HEK293T (cell line): ENCODE measurements around the gene TEX264.

Experiments used
- CTCF ChIA-PET: fragments of 350-600 bp; formaldehyde crosslinking; extraction: SDS; loops from one replicate; lab custom pipeline; 2021; ENCODE audit warnings: antibody characterized with exemption, inconsistent platforms; lab: Yijun Ruan, JAX
- POLR2A ChIA-PET: fragments of 350-600 bp; formaldehyde crosslinking; extraction: SDS; loops from one replicate; lab custom pipeline; 2020; ENCODE audit warnings: antibody characterized with exemption, inconsistent platforms; lab: Yijun Ruan, JAX
- DNase-seq: peaks from one replicate; pipeline ENCODE4 v3.0.0; 2012; ENCODE audit warnings: mixed read lengths; ENCODE audit errors: extremely low spot score
- ARNT ChIP-seq: fragments of 450-650 bp; IDR thresholded peaks from 2 replicates; pipeline ENCODE4 v1.6.1; 2017; ENCODE audit warnings: mild to moderate bottlenecking
- BHLHE40 ChIP-seq: fragments of 450-650 bp; IDR thresholded peaks from 2 replicates; pipeline ENCODE4 v1.6.1; 2016; ENCODE audit warnings: mild to moderate bottlenecking, moderate library complexity, borderline replicate concordance
- CTBP1 ChIP-seq: fragments of 450-650 bp; IDR thresholded peaks from 2 replicates; pipeline ENCODE4 v1.6.1; 2016; ENCODE audit warnings: borderline replicate concordance
- ELF4 ChIP-seq: fragments of 450-650 bp; IDR thresholded peaks from 2 replicates; pipeline ENCODE4 v1.6.1; 2017; ENCODE audit warnings: antibody characterized with exemption
- FOXA1 ChIP-seq: fragments of 450-650 bp; IDR thresholded peaks from 2 replicates; pipeline ENCODE4 v1.6.1; 2016; ENCODE audit warnings: mild to moderate bottlenecking
- FOXK2 ChIP-seq: fragments of 450-650 bp; IDR thresholded peaks from 2 replicates; pipeline ENCODE4 v1.6.1; 2016; ENCODE audit warnings: mild to moderate bottlenecking
- FOXM1 ChIP-seq: fragments of 450-650 bp; IDR thresholded peaks from 2 replicates; pipeline ENCODE4 v1.6.1; 2017; ENCODE audit warnings: mild to moderate bottlenecking, borderline replicate concordance
- HDGF ChIP-seq: fragments of 450-650 bp; IDR thresholded peaks from 2 replicates; pipeline ENCODE4 v1.6.1; 2017; ENCODE audit warnings: antibody characterized with exemption, borderline replicate concordance
- L3MBTL2 ChIP-seq: fragments of 450-650 bp; conservative IDR thresholded peaks from 2 replicates; pipeline ENCODE4 v1.6.1; 2016; ENCODE audit warnings: mild to moderate bottlenecking
- LEF1 ChIP-seq: fragments of 450-650 bp; IDR thresholded peaks from 2 replicates; pipeline ENCODE4 v1.6.1; 2017; ENCODE audit warnings: mild to moderate bottlenecking, borderline replicate concordance
- NFRKB ChIP-seq: fragments of 450-650 bp; IDR thresholded peaks from 2 replicates; pipeline ENCODE4 v1.6.1; 2016; ENCODE audit warnings: mild to moderate bottlenecking, moderate library complexity
- SP1 ChIP-seq: fragments of 450-650 bp; IDR thresholded peaks from 2 replicates; pipeline ENCODE4 v1.6.1; 2017
- SUZ12 ChIP-seq: fragments of 450-650 bp; IDR thresholded peaks from 2 replicates; pipeline ENCODE4 v1.6.1; 2016; ENCODE audit warnings: mild to moderate bottlenecking
- TARDBP ChIP-seq: fragments of 450-650 bp; IDR thresholded peaks from 2 replicates; pipeline ENCODE4 v1.6.1; 2016
- ZNF384 ChIP-seq: fragments of 450-650 bp; IDR thresholded peaks from 2 replicates; pipeline ENCODE4 v1.6.1; 2016
- TF ChIP-seq, protein P1 (sequence below): fragments of 450-650 bp; IDR thresholded peaks from 2 replicates; pipeline ENCODE4 v1.6.1; 2016

TEX264 gene

DNA sequence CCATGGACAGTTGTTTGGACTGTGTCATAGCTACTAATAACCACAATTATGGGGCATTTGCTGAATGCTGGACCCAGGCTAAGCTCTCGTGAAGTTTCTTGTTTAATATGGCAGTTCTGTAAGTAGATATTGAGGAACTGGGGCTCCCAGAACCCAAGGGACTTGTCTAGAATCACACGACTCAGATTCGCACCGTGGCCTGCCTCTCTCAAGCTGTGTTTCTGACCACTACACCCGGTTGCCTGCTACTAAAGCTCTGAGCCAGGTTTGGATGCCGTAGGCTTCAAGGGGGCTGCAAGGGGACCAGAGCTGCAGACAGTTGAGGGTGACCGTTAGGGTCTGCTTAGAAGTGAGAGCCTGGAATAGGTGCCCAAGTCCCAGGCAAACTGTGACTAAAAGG lies 11.5 kb downstream of the TEX264 start:
- DNase-seq: no peak
- POLR2A ChIA-PET: interaction anchor here (2.4 to 3.6 kb wide), 2 partner anchors 11 to 182 kb away, joined by 16 to 29 read pairs; partner anchors contain the start of genes DCAF1 and TEX264
- TF ChIP-seq FOXK2: no peak
- no peak for TF ChIP-seq BHLHE40
- no peak for TF ChIP-seq ZNF384
- TF ChIP-seq, protein P1, sequence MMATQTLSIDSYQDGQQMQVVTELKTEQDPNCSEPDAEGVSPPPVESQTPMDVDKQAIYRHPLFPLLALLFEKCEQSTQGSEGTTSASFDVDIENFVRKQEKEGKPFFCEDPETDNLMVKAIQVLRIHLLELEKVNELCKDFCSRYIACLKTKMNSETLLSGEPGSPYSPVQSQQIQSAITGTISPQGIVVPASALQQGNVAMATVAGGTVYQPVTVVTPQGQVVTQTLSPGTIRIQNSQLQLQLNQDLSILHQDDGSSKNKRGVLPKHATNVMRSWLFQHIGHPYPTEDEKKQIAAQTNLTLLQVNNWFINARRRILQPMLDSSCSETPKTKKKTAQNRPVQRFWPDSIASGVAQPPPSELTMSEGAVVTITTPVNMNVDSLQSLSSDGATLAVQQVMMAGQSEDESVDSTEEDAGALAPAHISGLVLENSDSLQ: no peak
- TF ChIP-seq ELF4: no peak
- TF ChIP-seq HDGF: no peak
- no peak for TF ChIP-seq SP1
- CTCF ChIA-PET: interaction anchor here (0.6 to 2.1 kb wide), 11 partner anchors 9 to 1070 kb away, joined by 3 to 19 read pairs (median 6); partner anchors contain the start of genes DCAF1 and TEX264

DNA sequence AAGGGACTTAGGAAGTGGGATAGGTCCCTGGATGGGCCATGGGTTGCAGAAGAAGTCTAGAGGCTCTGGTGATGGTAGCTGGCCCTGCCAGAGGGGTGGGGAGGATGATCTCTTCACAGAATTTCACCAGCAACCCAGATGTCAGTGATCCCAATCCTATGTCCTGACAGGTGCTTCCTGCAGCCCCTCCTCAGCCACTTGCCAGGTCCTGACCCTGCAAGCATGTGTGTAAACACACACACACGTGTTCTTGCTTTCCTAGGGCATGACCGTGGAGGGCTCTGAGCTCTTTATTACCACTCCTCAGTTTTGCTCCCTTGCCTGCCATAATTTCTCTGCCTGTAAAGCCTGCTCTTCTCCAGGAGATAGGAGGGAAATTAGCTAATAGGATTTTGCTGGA lies 12.5 kb downstream of the TEX264 start:
- CTCF ChIA-PET: no interaction called here
- POLR2A ChIA-PET: no interaction called here
- TF ChIP-seq FOXA1: no peak
- no peak for TF ChIP-seq FOXM1
- no peak for TF ChIP-seq ELF4
- no peak for TF ChIP-seq NFRKB
- TF ChIP-seq HDGF: no peak
- DNase-seq: no peak

DNA sequence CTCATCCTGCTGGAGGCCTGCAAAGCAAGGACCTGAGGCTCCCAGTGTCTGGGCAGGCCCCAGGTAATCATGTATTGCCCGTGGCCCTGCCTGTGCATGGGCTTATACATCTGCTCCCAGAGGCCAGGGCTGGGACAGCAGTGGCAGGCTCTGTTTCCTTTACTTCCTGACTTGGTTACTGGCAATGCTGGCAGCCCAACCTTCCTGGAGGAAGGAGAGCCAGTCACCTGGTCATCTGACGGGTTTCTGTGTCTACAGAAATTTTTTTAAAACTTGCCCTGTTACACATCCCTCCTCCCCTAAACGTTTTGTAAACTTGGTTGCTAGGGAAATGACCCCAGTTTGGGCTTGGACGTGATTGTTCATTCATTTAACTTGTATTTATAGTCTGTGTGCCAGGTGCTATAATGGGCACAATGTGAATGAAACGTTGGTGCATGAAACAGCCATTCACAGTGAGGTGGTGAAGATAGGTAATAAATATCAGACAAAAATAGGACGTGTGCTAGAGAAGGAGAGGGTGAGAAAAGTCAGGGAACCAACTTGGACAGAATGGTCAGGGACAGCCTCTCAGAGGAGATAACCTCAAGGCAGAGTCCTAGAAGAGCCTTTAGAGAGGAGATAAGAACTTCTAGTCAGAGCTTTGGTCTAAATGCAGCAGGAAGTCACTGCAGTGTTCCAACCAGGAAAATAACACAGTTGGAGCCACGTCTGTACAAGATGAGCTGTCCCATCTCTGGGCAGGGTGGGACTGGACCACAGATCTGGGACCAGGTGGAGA lies 14.1 kb downstream of the TEX264 start:
- POLR2A ChIA-PET: no interaction called here
- no peak for TF ChIP-seq FOXK2
- TF ChIP-seq, protein P1: no peak
- TF ChIP-seq FOXM1: no peak
- no peak for TF ChIP-seq SUZ12
- no peak for TF ChIP-seq ELF4
- no peak for TF ChIP-seq TARDBP
- no peak for TF ChIP-seq ZNF384
- no peak for TF ChIP-seq LEF1
- TF ChIP-seq SP1: no peak
- TF ChIP-seq FOXA1: no peak
- TF ChIP-seq CTBP1: no peak
- no peak for TF ChIP-seq BHLHE40
- no peak for TF ChIP-seq ARNT
- TF ChIP-seq NFRKB: no peak
- TF ChIP-seq HDGF: no peak
- no peak for TF ChIP-seq L3MBTL2
- CTCF ChIA-PET: no interaction called here

DNA sequence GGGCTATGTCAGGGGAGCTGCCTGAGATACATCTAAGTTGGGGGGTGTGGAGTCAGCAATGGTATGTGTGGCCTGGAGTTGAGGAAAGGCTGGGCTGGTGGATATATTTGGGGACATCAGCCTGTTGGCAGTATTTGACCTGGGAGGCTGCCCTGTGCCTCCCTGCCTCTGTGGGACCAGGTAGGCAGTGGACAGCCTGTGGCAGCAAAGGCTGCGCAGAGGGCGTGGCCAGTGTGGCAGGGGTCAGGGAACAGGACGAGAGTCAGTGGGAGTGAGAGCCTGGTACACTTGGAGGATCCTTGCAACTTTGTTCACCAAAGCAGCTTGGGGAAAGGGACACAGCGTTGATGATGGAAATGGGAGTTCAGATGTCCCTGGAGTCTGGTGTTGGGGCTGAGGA lies 15.0 kb downstream of the TEX264 start:
- ChIA-PET CTCF (no interaction called here), POLR2A (no interaction called here)
- no peak for TF ChIP-seq LEF1
- no peak for TF ChIP-seq NFRKB
- TF ChIP-seq SP1: no peak
- no peak for TF ChIP-seq ARNT
- TF ChIP-seq, protein P1: no peak
- no peak for DNase-seq

More for the DNA sequence above, 14.1 kb downstream of the TEX264 start:
- DNase-seq: no peak

DNA sequence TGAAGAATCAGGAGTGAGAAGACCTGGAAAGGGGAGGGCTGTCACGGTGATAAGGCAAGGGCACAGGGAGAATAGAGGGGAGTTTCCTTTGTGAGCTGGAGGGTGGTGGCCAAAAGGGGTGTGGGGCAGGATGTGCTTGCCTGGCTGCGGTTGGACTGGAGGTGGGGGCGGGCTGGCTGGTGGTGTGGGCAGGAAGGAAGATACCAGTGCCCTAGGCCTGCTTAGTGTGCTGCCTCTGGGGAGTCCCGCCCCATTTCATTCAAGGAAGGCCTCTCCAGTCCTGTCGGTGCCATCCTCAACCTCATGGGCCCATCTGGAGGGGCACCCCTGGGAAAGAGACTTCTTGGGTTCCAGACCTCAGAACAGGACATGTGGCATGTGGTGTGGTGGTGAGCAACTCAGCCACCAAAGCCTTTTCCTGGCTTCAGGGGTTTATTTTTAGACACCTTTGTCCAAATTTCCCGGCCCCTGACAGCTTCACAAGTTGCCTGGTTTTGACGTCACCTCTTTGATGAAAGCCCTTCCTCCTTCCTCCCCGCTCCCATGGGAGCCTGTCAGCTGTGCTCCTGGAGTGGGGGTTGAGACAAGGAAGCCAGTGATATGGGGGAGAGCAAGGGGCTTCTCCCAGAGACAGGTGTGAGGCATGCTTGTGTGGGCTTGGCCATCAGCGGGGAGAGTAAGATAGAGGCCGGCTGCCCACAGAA lies 15.6 kb downstream of the TEX264 start:
- TF ChIP-seq SP1 (no peak), FOXM1 (no peak), BHLHE40 (no peak), SUZ12 (no peak), FOXA1 (no peak), NFRKB (no peak), ELF4 (no peak), TARDBP (no peak)
- ChIA-PET POLR2A (no interaction called here), CTCF (no interaction called here)
- DNase-seq: no peak

DNA sequence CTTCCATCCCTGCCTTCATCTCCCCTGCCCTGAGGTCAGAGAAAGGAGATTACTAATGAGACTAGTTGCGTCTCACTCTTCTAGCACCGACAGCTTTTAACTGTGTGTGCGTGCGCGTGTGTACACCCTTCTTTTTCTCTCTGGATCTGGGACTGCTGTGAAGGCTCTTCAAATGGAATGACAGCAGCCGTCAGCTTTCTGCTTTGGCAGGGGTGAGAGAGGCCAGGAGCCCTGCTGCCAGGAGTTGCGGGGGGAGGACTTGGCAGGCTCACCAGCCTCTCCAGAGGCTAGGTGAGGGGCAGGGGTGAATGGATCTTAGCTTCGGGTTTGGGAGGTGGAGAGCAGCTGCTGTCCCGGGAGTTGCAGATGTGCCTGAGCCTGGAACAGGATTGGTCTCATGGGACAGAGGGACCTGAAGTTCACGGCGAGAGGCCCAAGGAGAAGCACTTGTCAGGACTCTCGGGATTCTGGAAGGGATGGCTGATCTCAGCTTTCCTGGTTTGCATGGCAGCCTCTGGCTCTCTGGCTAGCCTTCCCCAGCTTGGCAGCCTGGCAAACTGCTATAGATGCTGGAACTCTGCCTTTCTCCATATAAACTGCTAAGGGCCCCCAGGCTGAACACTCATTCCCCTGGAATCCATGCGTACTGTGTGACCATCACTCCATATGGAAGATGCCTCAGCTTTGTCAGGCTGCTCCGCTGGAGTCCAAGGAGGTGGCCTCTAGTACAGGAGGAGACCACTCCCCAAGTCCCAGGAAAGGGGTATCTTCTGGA lies 16.6 kb downstream of the TEX264 start:
- ChIA-PET POLR2A (no interaction called here), CTCF (no interaction called here)
- TF ChIP-seq ARNT: no peak
- TF ChIP-seq HDGF: no peak
- TF ChIP-seq FOXA1: no peak
- no peak for TF ChIP-seq ELF4
- no peak for TF ChIP-seq FOXK2
- TF ChIP-seq TARDBP: no peak
- TF ChIP-seq, protein P1: no peak
- DNase-seq: no peak
